IPS-20b (cell line): ENCODE data around the gene COL25A1.

Source experiments
- H3K27ac ChIP-seq: one replicate; pipeline ENCODE4 v1.5.1; 2013; ENCODE audit warnings: low read length
- H3K27me3 ChIP-seq: 2 replicates; pipeline ENCODE4 v1.6.1; 2013; ENCODE audit warnings: mild to moderate bottlenecking, low read length, inconsistent platforms; ENCODE audit not compliant: insufficient read depth
- H3K36me3 ChIP-seq: 2 replicates; pipeline ENCODE4 v1.6.1; 2013; ENCODE audit warnings: low read depth, mild to moderate bottlenecking, inconsistent platforms, low read length, moderate library complexity; ENCODE audit not compliant: insufficient read depth
- H3K4me1 ChIP-seq: 2 replicates; pipeline ENCODE4 v1.6.1; 2013; ENCODE audit warnings: mild to moderate bottlenecking, control low read depth, inconsistent platforms, low read length, moderate library complexity; ENCODE audit not compliant: insufficient read depth
- H3K4me3 ChIP-seq: 2 replicates; pipeline ENCODE4 v1.5.1; 2013; ENCODE audit warnings: mild to moderate bottlenecking, low read length, inconsistent platforms
- H3K9ac ChIP-seq: 2 replicates; pipeline ENCODE4 v1.6.1; 2013; ENCODE audit warnings: low read depth, mild to moderate bottlenecking, inconsistent platforms, low read length, moderate library complexity
- H3K9me3 ChIP-seq: 2 replicates; pipeline ENCODE4 v1.6.1; 2013; ENCODE audit warnings: mild to moderate bottlenecking, low read depth, low read length, inconsistent platforms; ENCODE audit not compliant: insufficient read depth

COL25A1 gene

DNA sequence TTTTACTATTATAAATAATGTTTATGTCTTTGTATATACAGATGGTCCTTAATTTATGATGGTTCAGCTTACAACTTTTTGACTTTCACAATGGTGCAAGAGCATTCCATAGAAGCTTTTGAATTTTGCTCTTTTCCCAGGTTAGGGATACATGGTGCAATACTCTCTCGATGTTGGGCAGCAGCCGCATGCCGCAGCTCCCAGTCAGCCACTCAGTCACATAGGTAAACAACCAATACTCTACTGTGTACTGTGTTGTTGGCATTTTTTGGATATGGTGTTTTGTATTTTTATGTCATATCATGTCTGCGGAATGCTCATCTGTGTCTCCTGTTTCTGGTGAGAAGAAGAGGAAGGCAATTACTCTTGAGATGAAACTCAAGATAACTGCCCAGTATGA lies 281.6 kb downstream of the COL25A1 start:
- no peak overlapping the region for H3K4me3 ChIP-seq
- no peaks in the 10 kb centered on the region for H3K4me1 ChIP-seq
- no peak overlapping the region for H3K27ac ChIP-seq
- no peaks in the 10 kb centered on the region for H3K36me3 ChIP-seq
- no peak overlapping the region for H3K9ac ChIP-seq
- H3K27me3 ChIP-seq = no peaks in the 10 kb centered on the region
- peaks cover 5% of the 10 kb centered on the region; the same call in 1 of the 2 replicates for H3K9me3 ChIP-seq

DNA sequence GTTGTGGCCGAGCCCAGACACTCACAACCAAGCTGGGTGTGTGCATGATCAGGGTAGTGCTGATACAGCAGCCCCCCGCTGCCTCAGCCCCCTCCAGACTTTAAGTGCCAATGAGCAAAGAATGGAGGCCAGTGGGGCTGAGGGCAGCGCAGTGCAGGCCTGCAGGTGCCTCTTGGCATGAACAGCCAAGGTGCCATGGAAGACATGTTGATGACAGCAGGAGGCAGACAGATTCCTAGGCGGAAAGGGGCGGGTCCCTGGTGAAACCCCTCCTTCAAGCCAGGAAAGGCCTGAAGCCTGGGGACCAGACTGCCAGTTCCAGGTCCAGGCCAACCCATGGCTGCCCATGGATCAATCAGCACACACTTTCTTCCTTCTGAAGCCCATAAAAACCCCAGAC lies 286.3 kb downstream of the COL25A1 start:
- H3K4me1 ChIP-seq = no peaks in the 10 kb centered on the region
- H3K27me3 ChIP-seq = no peaks in the 10 kb centered on the region
- no peaks in the 10 kb centered on the region for H3K36me3 ChIP-seq
- 0 out of 2 replicates have a peak, but pooled peaks cover 3% of the 10 kb centered on the region for H3K9me3 ChIP-seq
- no peak overlapping the region for H3K4me3 ChIP-seq
- no peak overlapping the region for H3K9ac ChIP-seq
- no peak overlapping the region for H3K27ac ChIP-seq

DNA sequence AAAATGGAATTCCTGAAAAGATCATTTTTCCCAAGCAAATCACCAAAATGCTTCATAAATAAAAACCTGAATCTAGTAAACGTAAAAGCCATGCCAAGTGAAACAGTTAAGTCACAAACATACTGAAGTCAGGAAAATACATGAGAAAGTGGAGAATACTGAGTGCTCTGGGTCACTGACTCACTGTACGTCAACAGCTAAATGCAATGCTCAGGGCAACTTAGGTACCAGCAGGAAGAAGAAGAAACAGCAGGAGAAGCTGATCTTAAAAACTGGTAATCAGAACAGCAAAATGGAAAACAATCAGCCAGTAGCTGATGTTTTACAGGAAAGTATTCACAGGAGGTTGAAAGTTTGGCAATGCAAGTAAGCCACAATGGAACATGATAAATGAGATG lies 287.0 kb downstream of the COL25A1 start:
- no peaks in the 10 kb centered on the region for H3K27me3 ChIP-seq
- no peak overlapping the region for H3K9ac ChIP-seq
- no peak overlapping the region for H3K27ac ChIP-seq

DNA sequence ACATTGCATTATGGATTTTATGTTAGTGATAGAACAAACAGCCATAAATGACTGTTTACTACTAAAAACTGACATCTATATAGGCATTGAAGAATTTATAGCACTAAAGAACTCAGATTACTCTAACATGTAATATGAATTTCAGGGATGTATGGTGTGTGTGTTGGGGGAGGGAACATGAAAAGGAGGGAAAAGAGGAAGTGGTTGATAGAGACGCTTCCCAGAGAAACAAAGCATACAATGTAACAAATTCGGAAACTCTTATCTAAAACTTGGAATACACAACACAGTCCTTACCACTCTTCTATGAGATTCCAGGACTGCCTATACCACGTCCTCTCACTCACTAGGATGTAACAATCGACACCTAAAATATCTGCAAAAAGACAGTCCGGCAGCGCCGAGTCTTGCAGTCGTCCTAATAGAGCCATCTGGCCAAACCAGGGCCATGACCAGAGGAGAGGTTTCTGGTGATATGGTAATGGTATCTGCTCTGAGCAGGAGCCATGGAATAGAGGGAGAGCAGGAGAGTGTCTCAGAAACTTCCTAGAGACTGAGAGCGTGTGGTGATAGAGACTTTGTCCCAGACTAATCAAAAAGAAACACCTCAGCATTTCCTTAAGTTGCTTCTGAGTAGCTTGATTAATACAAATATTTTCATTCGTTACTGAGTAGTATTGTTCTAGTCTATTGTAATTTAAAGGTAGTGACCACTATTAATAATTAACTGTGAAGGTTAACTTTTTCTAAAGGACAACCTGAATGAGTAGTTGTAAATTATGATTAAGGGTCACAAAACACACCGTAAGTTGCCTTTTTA lies 287.7 kb downstream of the COL25A1 start:
- Histone ChIP-seq H3K9me3 (no peaks in the 10 kb centered on the region), H3K36me3 (no peaks in the 10 kb centered on the region), H3K9ac (no peak overlapping the region), H3K4me3 (no peak overlapping the region), H3K4me1 (no peaks in the 10 kb centered on the region), H3K27me3 (no peaks in the 10 kb centered on the region), H3K27ac (no peak overlapping the region)

More for the DNA sequence above, 287.0 kb downstream of the COL25A1 start:
- Histone ChIP-seq H3K36me3 (no peaks in the 10 kb centered on the region), H3K4me1 (no peaks in the 10 kb centered on the region), H3K9me3 (no peaks in the 10 kb centered on the region), H3K4me3 (no peak overlapping the region)

DNA sequence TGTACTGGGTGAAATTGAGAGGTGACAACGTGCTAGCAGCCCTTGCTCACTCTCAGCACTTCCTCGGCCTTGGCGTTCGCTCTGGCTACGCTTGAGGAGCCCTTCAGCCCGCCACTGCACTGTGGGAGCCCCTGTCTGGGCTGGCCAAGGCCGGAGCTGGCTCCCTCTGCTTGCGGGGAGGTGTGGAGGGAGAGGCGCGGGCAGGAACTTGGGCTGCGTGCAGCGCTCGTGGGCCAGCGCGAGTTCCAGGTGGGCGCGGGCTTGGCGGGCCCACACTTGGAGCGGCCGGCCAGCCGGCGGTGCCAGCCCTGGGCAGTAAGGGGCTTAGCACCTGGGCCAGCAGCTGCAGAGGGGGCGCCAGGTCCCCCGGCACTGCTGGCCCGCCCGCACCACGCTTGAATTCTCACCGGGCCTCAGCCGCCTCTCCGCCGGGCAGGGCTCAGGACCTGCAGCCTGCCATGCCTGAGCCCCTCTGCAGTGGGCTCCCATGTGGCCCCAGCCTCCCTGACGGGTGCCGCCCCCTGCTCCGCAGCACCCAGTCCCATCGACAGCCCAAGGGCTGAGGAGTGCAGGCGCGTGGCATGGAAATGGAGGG lies 290.1 kb downstream of the COL25A1 start:
- Histone ChIP-seq H3K4me1 (peaks cover 6% of the 10 kb centered on the region; the same call in 1 of the 2 replicates), H3K36me3 (no peaks in the 10 kb centered on the region), H3K27me3 (no peaks in the 10 kb centered on the region), H3K27ac (no peak overlapping the region), H3K4me3 (no peak overlapping the region), H3K9me3 (no peaks in the 10 kb centered on the region), H3K9ac (no peak overlapping the region)

DNA sequence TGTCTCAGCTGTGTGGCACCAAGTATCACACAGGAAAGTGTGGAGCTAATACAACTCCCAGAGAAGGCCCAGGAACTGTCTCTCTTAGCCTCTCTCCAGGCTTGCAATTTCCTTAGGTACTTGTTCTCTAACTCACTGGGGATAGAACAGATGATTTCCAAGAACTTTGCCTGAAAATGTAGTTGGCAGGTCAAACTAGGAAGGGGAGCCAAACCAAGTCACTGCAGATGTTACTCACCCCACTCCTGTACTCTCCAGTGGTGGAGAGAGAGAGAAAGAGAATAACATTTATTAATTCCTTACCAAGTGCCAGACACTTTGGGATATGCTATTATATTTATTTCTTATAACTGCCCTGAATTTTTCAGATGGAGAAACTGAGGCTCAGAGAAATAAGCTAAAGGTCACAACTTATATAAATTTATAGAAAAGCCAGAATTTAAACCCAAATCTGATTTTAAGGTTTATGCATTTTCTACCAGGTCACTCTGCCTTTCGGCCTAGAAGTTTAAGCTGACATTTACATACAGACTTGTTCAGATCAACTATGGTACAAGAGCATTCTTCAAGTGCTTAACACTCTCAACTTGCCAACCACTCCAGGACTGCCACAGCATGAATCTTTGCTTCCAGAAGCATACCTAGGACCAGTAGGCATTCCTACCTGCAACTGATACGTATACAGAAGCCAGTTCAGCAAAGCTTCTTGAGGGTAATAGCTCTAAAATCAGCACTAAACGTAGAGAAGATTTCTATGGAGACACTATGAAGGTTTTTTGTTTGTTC lies 291.0 kb downstream of the COL25A1 start:
- Histone ChIP-seq H3K4me1 (peaks cover 6% of the 10 kb centered on the region; the same call in 1 of the 2 replicates), H3K36me3 (no peaks in the 10 kb centered on the region), H3K9me3 (no peaks in the 10 kb centered on the region), H3K9ac (no peak overlapping the region), H3K4me3 (no peak overlapping the region), H3K27ac (no peak overlapping the region), H3K27me3 (no peaks in the 10 kb centered on the region)

DNA sequence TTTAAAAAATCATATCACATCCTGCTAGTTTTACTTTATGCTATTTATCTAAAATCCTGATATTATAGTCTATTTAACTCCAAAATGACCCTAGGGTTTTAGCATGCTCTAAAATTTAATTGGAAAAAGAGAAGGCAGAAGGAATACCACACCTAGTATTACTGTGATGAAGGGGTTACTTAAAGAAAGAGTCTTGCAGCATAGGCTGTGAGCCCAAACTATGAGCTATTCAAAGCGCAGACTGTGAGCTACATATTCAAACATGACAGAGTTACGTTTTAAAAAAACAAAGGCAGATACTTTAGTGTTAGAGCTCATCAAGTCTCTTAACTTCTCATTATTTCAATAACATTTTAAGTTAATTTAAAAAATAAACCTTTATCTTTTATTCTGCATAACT lies 291.9 kb downstream of the COL25A1 start:
- no peak overlapping the region for H3K27ac ChIP-seq
- H3K27me3 ChIP-seq = no peaks in the 10 kb centered on the region
- no peaks in the 10 kb centered on the region for H3K36me3 ChIP-seq
- H3K9me3 ChIP-seq = no peaks in the 10 kb centered on the region
- no peak overlapping the region for H3K9ac ChIP-seq
- H3K4me1 ChIP-seq = peaks cover 6% of the 10 kb centered on the region; the same call in 1 of the 2 replicates
- no peak overlapping the region for H3K4me3 ChIP-seq

DNA sequence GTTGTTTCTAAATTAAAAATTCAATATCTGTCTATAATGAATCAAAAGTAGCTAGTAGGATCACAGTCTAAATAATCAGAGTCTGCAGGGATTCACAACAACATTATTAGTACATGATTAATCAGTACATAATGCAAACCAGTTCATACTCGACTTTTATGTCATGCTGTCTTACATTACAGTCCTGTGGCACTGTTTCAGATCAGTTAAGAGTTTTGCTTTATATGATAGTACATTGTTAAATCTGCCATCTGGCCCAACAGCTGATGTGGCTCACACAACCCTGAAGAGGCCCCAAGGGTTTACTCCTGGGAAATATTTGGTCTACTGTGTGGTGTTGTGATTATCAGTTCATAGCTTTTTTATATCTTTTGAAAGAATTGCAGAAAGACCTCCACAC lies 292.5 kb downstream of the COL25A1 start:
- Histone ChIP-seq H3K4me3 (no peak overlapping the region), H3K27me3 (no peaks in the 10 kb centered on the region), H3K36me3 (no peaks in the 10 kb centered on the region), H3K9ac (no peak overlapping the region), H3K4me1 (peaks cover 6% of the 10 kb centered on the region; the same call in 1 of the 2 replicates), H3K9me3 (no peaks in the 10 kb centered on the region), H3K27ac (no peak overlapping the region)

DNA sequence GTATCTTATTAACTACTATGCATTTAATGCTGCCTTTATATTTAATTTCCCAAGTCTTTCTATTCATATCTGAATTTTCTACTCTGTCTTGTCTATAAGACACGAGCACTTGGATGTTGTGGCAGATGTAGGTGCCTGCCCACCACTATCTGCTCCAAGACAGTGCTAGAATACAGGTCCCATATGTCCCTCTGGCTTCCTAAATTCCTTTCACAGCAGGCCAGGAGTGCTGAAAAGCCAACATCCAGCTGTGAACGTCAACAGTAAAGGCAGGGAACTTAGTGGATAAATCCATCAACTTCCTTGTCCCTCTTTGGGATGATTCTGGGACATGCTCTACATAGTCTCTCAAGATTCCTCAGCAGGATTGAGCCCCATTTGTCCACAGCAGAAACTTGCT lies 294.5 kb downstream of the COL25A1 start:
- Histone ChIP-seq H3K4me1 (peaks cover 12% of the 10 kb centered on the region; the same call in 1 of the 2 replicates), H3K9ac (no peak overlapping the region), H3K36me3 (no peaks in the 10 kb centered on the region), H3K4me3 (no peak overlapping the region), H3K27me3 (no peaks in the 10 kb centered on the region), H3K27ac (no peak overlapping the region), H3K9me3 (no peaks in the 10 kb centered on the region)

DNA sequence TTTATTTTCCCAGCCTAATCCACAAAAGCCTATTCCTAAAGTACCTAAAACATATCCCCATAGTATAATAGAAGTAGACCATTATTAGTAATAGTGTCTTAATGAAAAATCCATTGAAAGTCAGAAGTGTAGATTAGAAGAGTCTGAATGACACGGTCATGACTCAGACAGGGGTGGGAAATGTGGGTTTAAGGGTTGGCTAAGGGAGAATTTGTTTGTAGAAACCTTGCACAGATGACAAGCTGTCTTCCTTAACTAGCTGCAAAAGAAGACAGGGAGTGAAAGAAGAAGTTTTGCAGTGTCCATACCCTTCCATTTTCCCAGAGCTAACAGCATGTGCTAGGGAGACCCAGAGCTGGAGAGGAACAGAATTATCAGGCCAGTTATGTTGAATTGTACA lies 296.9 kb downstream of the COL25A1 start:
- H3K36me3 ChIP-seq = no peaks in the 10 kb centered on the region
- no peak overlapping the region for H3K27ac ChIP-seq
- H3K27me3 ChIP-seq = no peaks in the 10 kb centered on the region
- H3K9me3 ChIP-seq = no peaks in the 10 kb centered on the region
- no peak overlapping the region for H3K9ac ChIP-seq
- H3K4me3 ChIP-seq = no peak overlapping the region
- peaks cover 12% of the 10 kb centered on the region; the same call in 1 of the 2 replicates for H3K4me1 ChIP-seq

DNA sequence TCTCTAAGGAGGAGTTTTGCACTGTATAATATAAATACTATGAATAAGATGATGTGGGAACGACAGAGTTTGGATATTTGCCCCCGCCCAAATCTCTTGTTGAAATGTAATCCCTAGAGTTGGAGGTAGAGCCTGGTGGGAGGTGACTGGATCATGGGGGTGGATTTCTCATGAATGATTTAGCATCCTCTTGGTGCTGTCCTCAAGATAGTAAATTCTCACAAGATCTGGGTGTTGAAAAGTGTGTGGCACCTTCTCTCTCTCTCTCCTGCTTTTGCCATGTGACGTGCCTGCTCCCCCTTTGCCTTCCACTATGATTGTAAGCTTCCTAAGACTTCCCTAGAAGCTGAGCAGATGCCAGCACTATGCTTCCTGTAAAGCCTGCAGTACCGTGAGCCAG lies 298.0 kb downstream of the COL25A1 start:
- H3K27me3 ChIP-seq = no peaks in the 10 kb centered on the region

More for the DNA sequence above, 298.0 kb downstream of the COL25A1 start:
- Histone ChIP-seq H3K4me1 (peaks cover 12% of the 10 kb centered on the region; the same call in 1 of the 2 replicates), H3K9me3 (no peaks in the 10 kb centered on the region), H3K27ac (no peak overlapping the region), H3K9ac (no peak overlapping the region), H3K36me3 (no peaks in the 10 kb centered on the region), H3K4me3 (no peak overlapping the region)
